AG04449 (cell line): ENCODE data around the gene SMLR1.

Experiments
- CTCF ChIA-PET: fragments of 350-600 bp; formaldehyde crosslinking; extraction: SDS; loops from one replicate; lab custom pipeline; 2021; ENCODE audit warnings: antibody characterized with exemption; lab: Yijun Ruan, JAX
- POLR2A ChIA-PET: fragments of 400-600, 350-600 bp; formaldehyde crosslinking; extraction: SDS; loops from one replicate; lab custom pipeline; 2020; ENCODE audit warnings: antibody characterized with exemption, inconsistent platforms; lab: Yijun Ruan, JAX
- DNase-seq: peaks from one replicate; pipeline ENCODE4 v3.0.0-alpha.2; 2010; ENCODE audit warnings: low read depth, low spot score
- H3K4me3 ChIP-seq: 2 replicates; pipeline ENCODE4 v1.5.1; 2011; ENCODE audit warnings: low read depth, mild to moderate bottlenecking, control low read depth, low read length
- TF ChIP-seq, protein P1 (sequence below): IDR thresholded peaks from one replicate; pipeline ENCODE4 v1.5.1; 2011; ENCODE audit warnings: mild to moderate bottlenecking, moderate library complexity, low read length, control low read depth, inconsistent platforms; ENCODE audit not compliant: insufficient read depth; ENCODE audit errors: missing control alignments

The SMLR1 gene

DNA sequence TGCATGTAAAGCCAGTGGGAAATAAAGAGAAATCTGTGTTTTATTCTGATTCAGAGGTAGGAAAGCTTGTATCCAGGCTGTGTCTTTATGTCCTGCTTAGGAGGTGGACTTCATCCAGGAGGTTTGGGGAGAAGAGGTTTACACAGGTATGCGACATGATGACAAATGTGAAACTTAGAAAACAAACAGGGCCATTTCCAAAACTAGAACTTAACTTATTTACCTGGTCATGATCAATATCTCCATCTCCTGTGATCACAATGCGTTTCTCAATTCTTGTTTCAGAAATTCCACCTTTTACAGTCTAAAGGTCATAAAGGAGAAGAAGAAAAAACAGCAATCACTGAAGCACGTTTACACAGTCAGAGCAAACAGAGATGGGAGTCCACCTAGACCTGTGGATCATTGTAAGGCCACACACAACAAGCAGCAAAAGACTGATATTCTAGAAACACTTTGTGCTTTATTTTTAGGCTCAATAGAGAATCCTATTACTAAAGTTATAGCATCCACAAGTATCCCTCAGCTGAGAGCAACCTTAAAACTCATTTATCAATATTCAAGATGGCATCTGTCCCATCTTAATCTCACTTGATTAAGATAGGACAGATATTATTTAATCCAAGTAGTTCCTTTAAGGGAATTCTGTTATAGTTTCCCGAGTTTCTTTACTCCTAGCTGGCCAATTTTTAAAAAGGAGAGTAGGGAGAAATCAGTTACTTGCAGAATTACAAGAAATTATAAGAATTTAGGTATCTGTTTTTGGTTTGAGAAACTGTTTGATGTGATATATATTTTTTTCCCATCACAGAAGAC, 36.4 kb downstream of the SMLR1 start:
- no peak overlapping the region for H3K4me3 ChIP-seq
- no peak for DNase-seq
- TF ChIP-seq, protein P1, sequence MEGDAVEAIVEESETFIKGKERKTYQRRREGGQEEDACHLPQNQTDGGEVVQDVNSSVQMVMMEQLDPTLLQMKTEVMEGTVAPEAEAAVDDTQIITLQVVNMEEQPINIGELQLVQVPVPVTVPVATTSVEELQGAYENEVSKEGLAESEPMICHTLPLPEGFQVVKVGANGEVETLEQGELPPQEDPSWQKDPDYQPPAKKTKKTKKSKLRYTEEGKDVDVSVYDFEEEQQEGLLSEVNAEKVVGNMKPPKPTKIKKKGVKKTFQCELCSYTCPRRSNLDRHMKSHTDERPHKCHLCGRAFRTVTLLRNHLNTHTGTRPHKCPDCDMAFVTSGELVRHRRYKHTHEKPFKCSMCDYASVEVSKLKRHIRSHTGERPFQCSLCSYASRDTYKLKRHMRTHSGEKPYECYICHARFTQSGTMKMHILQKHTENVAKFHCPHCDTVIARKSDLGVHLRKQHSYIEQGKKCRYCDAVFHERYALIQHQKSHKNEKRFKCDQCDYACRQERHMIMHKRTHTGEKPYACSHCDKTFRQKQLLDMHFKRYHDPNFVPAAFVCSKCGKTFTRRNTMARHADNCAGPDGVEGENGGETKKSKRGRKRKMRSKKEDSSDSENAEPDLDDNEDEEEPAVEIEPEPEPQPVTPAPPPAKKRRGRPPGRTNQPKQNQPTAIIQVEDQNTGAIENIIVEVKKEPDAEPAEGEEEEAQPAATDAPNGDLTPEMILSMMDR = no peak
- POLR2A ChIA-PET = no interaction called here
- CTCF ChIA-PET = interaction anchor here (0.7 to 6.5 kb wide), 4 partner anchors 9 to 21 kb away, joined by 3 to 58 read pairs (median 4); no protein-coding TSS in a partner anchor

DNA sequence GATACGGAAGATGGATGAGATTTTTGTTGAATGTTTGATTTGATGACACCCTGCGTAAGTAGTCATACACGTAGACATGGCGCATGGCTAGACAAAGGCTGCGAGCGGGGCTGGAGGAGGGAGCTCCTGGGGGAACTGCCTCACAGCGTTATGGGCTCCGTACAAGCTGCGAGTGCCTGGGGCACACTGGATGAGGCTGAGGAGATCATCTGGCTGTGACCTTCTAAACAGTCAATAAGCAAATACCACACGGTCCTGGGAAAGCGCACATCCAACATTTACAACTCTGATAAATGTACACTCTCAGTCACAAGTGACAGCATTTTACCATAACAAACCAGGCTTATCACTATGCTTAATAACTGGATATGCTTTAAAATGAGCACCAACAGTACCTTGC, 37.1 kb downstream of the SMLR1 start:
- TF ChIP-seq, protein P1 = no peak
- ChIA-PET CTCF (interaction anchor here (0.7 to 1.4 kb wide), 3 partner anchors 9 to 319 kb away, joined by 3 to 5 read pairs (median 3); no protein-coding TSS in a partner anchor), POLR2A (no interaction called here)
- H3K4me3 ChIP-seq = no peak overlapping the region
- no peak for DNase-seq

DNA sequence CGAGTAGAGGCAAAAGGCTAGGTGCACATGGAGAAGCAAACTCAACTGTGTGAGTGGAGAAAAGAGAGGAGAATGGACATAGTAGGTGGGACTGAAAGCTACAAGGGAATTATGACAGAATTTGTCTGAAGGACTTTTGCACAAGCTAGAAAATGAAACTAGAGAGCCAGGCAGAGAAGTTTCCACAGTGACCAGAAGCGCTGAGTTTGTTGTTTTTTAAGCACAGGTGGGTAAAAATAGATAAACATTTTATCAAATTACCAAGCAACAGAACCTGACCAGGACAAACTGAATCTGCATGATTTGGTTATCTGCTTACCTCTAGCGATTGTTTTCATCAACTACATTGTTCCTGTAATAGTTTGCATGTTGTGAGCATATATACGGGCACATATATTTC, 38.6 kb downstream of the SMLR1 start:
- CTCF ChIA-PET = interaction anchor here (1.3 kb wide), 1 partner anchor 12 kb away, joined by 3 read pairs; no protein-coding TSS in a partner anchor
- DNase-seq = no peak
- TF ChIP-seq, protein P1 = no peak
- POLR2A ChIA-PET = no interaction called here
- no peak overlapping the region for H3K4me3 ChIP-seq

DNA sequence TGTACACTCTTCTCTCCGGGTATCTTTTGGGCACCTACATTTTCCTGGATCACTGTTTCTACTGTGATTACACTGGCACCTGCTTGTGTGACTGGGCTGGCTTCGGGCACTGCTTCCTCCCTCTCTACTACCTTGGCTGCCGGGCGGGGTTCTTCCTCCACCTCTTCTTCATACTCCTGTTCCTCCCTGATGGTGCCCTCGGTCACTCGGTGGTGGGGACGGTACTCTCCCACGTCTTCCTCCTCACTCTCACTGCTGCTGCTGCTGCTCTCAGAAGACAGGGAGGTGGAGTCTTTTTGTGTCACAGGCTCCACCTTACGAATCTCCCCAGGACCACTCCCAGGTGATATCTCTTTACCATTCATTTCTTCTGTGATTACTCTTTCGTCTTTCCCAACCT, 42.5 kb downstream of the SMLR1 start:
- H3K4me3 ChIP-seq = no peak overlapping the region
- ChIA-PET POLR2A (no interaction called here), CTCF (interaction anchor here (0.9 to 6.1 kb wide), 3 partner anchors 8 to 16 kb away, joined by 3 to 58 read pairs (median 51); no protein-coding TSS in a partner anchor)
- no peak for DNase-seq
- TF ChIP-seq, protein P1 = no peak

DNA sequence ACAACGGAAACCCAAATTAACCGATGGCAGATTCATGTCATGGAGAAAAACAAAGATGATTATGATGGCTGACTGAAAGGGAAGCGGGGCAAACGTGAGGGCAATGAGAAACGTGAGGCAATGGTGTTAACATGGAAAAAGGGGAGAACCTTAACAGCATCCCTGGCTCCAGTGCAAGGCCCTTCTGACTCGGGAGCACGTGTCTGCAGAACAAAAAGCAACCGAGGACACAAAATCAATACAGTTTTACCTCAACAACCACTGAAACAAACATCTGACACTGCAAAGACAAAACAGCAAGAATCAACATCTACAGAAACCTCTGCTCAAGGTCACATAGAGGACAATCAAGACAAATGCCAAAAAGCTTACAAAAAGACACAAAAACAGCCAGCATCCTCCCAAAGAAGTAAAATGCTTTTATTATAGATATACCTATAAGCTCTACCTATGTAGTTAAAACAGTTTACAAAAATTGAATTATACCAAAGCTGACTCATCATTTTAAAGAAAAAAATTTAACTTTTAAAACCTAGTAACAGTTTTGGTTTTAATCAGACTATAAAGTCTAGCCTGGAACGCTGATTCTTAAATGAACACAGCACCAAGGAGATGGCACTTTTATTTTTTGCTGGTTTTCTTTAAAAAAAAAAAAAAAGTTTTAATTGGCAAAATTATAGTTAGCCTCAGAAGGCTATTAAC, 43.1 kb downstream of the SMLR1 start:
- ChIA-PET POLR2A (no interaction called here), CTCF (interaction anchor here (1.0 to 6.1 kb wide), 12 partner anchors 10 to 823 kb away, joined by 3 to 58 read pairs (median 15); no protein-coding TSS in a partner anchor)
- TF ChIP-seq, protein P1 = no peak
- no peak for DNase-seq
- no peak overlapping the region for H3K4me3 ChIP-seq
